ENCODE measurements around the gene PSMD12.
"Not testable (repeated sequence)": the region's sequence is repeated elsewhere in the genome, so short reads cannot be mapped to it uniquely, and the experiment has no call there.

PSMD12 gene

DNA sequence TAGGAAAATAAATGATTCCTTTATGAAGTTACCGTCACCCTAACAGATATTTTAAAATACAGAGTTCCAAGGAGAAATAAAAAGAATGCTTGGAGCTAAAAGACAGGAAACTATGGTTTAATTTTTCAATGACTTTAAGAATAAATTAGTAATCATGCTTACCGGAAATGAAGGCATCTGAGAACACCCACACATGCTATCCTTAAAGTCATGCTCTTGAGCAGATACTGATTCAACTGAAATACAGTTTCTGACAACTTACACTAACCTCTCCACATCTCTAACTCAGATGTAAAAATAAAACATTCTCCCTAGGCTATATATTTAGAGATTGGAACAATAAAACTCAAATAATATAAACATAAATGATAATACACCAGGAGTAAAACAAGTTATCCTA, 7.8 kb downstream of the PSMD12 start:
- no peak for DNase-seq (ENCODE audit: low read depth)

DNA sequence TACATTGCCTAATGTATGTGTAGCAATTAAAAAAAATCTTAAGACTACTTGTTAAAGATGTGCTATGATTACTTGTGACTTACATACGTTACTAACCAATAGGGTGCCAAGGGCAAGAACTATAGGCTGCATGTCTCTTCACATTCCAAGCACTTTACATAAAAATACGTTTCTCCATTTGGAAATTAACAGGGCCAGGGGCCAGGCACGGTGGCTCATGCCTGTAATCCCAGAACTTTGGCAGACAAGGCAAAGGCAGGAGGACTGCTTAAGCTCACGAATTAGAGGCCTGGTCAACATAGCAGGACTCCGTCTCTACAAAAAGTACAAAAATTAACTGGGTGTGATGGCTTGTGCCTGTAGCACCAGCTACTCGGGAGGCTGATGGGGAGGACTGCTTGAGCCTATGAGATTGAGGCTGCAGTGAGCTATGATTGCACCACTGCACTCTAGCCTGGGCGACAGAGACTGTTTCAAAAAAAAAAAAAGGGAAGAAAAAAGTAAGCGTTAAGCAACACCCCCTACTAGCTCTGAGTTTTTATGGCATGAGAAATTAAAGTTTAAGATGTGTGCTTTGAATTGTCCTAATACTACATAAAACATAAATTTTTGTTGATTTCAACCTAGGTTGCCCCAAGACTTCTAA, 12.3 kb downstream of the PSMD12 start:
- DNase-seq (ENCODE audit: low read depth) = no peak

DNA sequence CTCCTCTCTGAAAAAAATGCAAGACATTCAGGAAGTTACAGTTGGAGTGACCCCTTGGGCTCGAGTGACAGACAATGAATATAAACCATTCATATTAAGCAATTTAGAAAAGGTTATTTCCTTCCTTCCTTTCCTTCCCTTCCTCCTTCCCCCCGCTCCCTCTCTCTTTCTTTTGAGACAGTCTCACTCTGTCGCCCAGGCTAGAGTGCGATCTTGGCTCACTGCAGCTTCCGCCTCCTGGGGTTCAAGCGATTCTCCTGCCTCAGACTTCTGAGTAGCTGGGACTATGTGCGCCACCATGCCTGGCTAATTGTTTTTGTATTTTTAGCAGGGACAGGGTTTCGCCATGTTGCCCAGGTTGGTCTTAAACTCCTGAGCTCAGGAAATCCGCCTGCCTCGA, 13.2 kb downstream of the PSMD12 start:
- DNase-seq (ENCODE audit: low read depth) = no peak

DNA sequence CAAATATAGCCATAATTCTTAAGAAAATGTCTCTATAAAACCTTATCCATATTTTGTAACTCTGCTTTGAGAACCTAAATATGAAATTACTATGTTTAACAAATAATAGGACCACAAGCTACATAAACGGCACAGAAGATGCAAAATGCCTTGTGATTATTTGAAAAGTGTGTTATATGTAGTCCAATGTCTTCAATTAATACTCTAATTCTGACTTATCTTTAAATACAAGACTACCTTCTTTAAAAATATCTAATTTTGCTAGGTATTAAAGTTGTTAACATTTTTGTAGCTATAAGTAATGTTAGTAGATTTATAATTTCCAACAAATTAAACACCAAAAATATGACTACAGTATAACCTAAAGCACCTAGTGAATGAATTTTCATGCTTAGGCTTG, 17.0 kb downstream of the PSMD12 start:
- DNase-seq (ENCODE audit: low read depth) = no peak

DNA sequence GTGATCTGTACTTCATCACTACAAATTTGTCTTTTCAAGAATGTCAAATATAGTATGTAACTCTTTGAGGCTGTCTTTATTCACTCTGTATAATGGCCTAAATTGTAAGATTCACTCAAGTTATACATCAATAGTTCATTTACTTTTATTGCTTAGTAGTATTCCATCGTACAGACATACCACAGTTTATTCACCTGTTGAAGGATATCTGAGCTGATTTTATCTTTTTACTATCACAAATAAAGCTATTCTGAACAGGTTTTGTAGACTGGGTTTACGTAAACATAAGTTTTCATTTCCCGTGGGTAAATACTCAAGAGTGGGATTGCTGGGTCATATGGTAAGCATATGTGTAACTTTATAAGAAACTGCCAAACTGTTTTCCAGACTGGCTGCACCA, 18.6 kb downstream of the PSMD12 start:
- no peak for DNase-seq (ENCODE audit: low read depth)

DNA sequence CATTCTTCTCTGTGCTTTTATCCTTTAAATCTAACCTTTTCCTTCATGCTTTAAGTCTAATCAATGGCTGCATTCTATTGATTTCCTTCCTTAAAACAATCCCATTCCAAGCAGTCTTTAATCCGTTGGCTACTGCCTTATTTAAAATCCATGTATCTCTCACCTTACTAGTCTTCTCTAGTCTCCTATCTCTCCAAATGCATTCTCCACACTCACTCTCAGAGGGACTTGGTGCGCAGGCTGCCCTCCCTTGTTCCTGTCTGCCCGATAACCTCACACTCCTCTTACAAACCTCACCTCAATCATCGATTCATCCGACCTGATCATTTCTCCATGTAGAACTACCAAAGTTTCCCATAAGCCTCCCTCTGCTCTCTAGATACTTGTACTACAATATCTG, 23.1 kb downstream of the PSMD12 start:
- no peak for DNase-seq (ENCODE audit: low read depth)

DNA sequence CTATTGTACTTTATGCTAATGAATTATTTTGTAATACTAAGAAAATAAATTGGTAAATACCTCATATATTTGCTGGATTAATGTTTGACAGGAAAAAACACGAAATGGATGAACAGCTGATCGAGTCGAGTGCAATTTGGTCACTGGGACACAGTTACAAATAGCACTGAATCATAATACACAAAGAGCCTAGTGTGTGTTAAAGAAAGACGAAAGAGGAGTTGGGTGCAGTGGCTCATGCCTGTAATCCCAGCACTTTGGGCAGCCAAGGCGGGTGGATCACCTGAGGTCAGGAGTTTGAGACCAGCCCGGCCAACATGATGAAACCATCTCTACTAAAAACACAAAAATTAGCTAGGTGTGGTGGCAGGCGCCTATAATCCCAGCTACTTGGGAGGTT, 28.0 kb downstream of the PSMD12 start:
- DNase-seq (ENCODE audit: low read depth) = not testable (repeated sequence)

DNA sequence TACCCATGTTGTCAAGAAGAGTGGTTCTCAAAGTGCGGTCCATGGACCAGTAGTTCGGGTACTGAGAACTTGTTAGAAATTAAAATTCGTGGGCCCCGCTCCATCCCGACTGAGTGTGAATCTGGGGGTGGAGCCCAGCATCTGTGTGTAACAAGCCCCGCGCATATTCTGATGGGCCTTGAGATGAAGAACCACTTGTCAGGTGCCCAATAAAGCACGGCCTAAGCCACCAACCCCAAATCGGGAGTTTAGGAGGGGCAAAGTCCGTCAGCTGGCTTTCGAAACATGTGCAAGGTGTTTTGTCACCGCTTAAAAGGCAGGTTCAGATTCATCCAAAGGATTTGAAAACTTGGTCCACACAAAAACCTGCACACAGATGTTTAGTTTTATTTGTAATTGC, 29.5 kb downstream of the PSMD12 start:
- no peak for DNase-seq (ENCODE audit: low read depth)

DNA sequence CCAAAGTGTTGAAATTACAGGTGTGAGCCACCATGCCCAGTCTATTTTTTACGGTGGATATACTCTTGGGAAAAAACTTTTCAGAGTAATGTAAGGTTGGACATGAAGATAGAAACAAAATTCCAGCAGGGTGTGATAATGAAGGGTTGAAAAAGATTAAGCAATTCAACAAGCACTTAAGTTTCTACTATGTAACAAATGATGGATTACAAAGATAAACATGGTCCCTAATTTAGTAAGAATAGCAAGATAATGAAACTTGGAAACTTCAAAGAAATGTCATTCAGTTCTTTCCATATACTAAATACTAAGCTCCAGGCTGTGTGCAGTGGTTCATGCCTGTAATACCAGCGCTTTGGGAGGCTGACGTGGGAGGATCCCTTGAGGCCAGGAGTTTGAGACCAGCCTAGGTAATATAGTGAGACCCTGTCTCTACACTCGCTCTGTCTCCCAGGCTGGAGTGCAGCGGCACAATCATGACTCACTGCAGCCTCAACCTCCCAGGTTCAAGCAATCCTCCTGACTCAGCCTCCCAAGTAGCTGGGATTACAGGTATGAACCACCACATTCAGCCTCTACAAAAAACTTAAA, 31.0 kb downstream of the PSMD12 start:
- DNase-seq (ENCODE audit: low read depth) = no peak

DNA sequence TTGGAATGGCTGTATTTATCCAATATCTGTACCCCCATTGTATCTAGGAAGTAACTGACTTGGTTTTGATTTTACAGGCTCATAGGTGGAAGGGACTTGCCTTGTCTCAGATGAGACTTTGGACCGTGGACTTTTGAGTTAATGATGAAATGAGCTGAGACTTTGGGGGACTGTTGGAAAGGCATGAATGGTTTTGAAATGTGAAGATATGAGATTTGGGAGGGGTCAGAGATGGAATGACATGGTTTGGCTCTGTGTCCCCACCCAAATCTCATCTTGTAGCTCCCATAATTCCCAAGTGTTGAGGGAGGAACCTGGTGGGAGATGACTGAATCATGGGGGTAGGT, 34.2 kb downstream of the PSMD12 start:
- not testable (repeated sequence) for DNase-seq (ENCODE audit: low read depth)

DNA sequence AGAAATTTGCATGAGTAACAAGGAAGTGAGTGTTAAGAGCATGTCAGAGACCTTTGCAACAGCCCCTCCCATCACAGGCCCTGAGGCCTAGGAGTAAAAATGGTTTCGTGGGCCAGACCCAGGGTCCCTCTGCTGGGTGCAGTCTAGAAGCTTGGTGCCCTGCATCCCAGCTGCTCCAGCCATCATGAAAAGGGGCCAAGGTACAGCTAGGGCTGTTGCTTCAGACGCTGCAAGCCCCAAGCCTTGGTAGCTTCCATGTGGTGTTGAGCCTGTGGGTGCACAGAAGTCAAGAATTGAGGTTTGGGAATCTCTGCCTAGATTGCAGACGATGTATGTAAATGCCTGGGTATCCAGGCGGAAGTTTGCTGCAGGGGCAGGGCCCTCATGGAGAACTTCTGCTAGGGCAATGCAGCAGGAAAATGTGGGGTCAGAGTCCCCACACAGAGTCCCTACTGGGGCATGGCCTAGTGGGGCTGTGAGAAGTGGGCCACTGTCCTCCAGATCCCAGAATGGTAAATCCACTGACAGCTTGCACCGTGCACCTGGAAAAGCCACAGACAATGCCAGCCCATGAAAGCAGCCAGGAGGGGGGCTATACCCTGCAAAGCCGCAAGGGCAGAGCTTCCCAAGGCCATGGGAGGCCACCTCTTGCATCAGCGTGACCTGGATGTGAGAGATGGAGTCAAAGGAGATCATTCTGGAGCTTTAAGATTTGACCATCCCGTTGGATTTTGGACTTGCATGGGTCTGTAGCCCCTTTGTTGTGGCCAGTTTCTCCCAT, 34.8 kb downstream of the PSMD12 start:
- DNase-seq (ENCODE audit: low read depth) = not testable (repeated sequence)

DNA sequence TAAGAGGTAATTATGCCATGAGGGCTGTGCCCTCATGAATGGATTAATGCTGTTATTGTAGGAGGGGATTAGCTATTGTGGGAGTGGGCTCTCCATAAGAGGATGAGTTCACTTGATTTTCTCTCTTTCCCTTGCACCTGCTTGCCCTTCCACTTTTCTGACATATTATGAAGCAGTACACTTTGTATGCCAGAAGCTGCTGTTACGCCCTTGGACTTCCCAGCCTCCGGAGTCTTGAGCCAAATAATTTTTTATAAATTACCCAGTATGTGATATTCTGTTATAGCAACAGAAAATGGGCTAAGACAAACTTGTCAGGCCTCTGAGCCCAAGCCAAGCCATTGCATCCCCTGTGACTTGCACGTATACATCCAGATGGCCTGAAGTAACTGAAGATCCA, 38.4 kb downstream of the PSMD12 start:
- DNase-seq (ENCODE audit: low read depth) = no peak

DNA sequence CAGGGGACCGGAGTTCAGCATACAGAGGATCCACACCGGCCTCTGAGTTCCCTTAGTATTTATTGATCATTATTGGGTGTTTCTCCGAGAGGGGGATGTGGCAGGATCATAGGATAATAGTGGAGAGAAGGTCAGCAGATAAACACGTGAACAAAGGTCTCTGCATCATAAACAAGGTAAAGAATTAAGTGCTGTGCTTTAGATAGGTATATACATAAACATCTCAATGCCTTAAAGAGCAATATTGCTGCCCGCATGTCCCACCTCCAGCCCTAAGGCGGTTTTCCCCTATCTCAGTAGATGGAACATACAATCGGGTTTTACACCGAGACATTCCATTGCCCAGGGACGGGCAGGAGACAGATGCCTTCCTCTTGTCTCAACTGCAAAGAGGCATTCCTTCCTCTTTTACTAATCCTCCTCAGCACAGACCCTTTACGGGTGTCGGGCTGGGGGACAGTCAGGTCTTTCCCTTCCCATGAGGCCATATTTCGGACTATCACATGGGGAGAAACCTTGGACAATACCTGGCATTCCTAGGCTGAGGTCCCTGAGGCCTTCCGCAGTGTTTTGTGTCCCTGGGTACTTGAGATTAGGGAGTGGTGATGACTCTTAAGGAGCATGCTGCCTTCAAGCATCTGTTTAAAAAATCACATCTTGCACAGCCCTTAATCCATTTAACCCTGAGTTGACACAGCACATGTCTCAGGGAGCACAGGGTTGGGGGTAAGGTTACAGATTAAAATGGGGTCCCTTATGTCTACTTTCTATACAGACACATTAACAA, 39.2 kb downstream of the PSMD12 start:
- DNase-seq (ENCODE audit: low read depth) = not testable (repeated sequence)

DNA sequence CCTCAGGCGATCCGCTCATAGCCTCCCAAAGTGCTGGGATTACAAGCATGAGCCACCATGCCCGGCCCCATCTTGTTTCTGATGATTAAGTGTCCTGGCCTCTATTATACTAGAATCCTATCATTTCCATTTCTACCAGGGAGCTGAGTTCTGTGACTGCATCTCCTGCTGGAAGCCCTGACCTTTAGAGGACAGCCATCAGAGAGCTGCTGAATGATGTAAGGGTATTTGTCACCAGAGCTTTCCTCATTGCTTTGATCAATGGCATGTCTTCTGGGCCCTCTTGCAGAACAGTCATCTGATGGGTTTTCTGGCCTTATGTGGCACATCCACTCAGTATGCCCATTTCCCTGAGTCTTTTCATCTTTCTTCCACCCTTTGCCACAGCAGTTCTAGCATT, 39.9 kb downstream of the PSMD12 start:
- no peak for DNase-seq (ENCODE audit: low read depth)

DNA sequence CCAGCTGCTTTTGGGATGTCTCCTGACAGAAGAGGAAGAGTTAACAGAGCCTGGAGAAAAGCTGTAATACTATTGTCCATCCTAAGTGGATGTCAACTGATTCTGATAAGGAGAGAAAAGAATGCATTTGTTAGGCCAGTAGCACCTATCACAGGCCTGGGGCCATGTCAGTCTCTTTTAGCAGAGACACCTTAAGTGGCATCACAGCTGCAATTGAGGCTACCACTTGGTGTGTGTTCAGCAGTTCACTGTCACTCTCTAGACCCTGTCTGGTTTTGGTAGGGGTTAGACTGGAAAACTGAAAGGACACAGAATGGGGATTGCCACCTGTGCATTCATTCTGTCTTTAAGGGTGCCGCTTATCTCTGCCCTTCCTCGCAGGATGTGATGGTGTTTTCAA, 42.0 kb downstream of the PSMD12 start:
- DNase-seq (ENCODE audit: low read depth) = no peak

DNA sequence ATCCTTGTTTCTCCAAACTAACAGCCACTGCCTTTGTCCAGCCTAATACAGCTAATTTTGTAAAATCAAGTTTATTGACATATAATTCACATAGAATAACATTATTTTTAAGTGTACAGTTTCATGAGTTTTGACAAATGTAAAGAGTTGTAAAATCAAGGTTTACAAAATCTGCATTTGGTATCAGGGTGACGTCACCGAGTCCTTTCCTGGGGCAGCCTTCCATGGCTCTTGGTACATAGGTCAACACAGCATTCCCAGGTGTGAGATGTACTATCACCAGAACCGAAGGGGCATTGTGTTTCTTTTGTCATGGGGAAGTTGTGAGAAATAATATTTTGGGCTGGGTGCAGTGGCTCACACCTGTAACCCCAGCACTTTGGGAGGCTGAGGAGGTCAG, 42.9 kb downstream of the PSMD12 start:
- no peak for DNase-seq (ENCODE audit: low read depth)

DNA sequence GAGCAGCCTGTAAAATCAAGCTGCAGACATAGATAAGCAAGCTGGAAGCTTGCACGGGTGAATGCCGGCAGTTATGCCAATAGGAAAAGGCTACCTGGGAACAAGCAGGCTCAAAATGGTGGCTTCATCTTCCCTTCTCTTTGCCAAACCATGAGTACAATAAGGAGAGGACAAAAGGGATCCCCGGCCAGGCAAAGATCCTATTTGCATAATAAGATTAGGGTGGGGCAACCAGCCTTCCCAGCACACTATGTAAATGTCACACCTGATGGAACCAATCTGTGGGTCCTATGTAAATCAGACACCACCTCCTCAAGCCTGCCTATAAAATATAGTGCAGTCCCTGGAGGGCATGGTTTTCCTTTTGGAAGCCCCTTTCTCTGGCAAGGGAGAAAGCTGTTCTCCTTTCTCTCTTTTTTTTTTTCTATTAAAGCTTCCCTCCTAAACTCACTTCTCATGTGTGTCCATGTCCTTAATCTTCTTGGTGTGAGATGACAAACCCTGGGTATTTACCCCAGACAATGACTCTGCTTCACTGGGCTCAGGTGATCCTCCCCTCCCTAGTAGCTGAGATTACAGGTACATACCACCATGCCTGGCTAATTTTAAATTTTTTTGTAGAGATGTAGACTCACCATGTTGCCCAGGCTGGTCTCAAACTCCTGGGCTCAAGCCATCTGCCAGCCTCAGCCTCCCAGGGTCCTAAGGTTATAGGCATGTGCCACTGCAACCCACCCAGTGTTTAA, 44.2 kb downstream of the PSMD12 start:
- no peak for DNase-seq (ENCODE audit: low read depth)

DNA sequence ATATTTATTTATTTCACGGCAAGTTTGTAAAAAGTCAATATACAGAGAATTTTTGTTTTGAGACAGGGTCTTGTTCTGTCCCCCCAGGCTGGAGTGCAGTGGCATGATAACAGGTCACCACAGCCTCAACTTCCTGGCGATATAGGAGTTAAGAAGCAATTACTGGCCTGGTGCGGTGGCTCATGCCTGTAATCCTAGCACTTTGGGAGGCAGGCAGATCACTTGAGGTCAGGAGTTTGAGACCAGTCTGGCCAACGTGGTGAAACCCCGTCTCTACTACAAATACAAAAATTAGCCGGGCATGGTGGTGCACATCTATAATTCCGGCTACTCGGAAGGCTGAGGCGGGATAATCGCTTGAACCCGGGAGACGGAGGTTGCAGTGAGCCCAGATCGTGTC, 44.9 kb downstream of the PSMD12 start:
- DNase-seq (ENCODE audit: low read depth) = not testable (repeated sequence)

DNA sequence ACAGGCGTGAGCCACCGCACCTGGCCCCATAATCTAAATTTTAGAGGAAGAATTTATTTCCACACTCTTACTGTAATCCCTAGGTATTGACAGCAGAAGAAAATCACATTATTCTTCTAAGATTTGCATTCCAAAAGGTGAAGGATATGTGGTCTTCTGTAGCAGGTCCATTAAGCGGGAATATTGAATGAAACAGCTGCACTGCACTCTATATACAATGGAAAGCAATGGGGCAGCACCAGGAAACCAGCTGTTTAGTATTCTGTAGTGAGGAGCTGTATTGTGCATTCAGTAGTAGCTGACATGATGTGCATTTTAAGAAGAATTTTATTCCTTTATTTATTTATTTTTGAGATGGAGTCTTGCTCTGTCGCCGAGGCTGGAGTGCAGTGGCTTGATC, 49.6 kb downstream of the PSMD12 start:
- no peak for DNase-seq (ENCODE audit: low read depth)

DNA sequence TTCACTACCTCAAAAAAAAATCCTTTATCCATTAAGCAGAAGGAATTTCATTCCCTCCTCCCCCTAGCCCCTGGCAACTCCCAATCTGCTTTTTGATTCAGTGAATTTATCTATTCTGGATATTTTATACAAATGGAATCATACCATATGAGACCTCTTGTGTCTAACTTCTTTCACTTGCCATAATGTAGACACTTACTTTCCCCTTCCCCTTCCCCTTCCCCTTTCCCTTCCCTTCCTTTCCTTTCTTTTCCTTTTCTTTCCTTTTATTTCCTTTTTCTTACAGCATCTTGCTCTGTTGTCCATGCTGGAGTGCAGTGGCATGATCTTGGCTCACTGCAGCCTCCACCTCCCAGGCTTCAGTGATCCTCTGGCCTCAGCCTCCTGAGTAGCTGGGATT, 50.5 kb downstream of the PSMD12 start:
- DNase-seq (ENCODE audit: low read depth) = no peak

DNA sequence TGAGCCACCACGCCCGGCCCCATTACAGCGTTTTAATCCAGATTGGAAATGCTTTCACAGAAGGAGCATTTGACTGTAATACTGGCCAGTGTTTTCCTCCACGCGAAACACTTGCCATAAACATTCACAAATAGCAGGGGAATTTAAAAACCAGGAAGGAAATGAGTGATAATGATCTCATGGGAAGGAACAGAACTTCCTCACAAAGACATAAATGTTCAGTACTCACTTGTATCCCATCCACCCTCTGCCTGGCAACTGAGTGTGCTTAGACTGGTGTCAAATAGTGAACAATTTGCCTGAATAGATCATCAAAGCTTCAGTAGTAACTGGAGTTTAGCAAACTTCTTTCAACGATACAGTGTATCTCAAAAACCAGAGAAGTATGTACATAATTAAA, 54.1 kb downstream of the PSMD12 start:
- DNase-seq (ENCODE audit: low read depth) = no peak

DNA sequence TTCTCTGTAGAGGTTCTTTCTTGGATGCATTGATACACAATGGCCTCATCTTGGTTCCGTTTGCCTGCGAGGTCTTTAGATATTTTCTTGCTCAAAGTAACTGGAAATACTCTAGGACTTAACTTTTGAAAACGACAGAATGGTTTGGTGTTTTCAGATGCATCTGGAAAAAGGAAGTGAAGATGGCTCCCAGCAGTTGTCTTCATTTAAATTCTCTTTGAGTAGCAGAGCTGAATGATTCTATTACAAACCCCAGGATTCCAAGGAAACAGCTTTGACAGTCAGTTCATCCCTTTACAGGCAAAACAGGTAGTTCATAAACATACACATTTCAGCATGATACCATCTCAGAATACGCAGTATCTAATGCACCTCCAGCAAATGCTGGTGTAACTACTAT, 54.8 kb downstream of the PSMD12 start:
- DNase-seq (ENCODE audit: low read depth) = no peak

Measured in iris pigment epithelial cell (primary cell).